GDM1 (cell line): ENCODE results near the gene AGK.
A peak's percentile ranks its signal among the peaks of the same experiment; 100 is the strongest.

Experiments used
- DNase-seq: peaks from one replicate; lab custom pipeline; 2025; lab: John Stamatoyannopoulos, UW

The AGK gene

GRCh38 chr7:141648276-141649114, 97.3 kb downstream of the AGK start:
- DNase-seq: no peak

GRCh38 chr7:141649137-141649864, 98.1 kb downstream of the AGK start:
- no peak for DNase-seq

GRCh38 chr7:141649865-141650634, 98.8 kb downstream of the AGK start:
- DNase-seq: no peak

GRCh38 chr7:141651417-141651816, 100.2 kb downstream of the AGK start:
- DNase-seq: no peak

- no peak for DNase-seq
Measured at GRCh38 chr7:141652691-141653090, 101.5 kb downstream of the AGK start.

- peak; percentile 74 for DNase-seq
Measured at GRCh38 chr7:141654551-141654950, 103.3 kb downstream of the AGK start.

GRCh38 chr7:141659501-141659900, 108.3 kb downstream of the AGK start:
- no peak for DNase-seq

- DNase-seq: peak; percentile 67
Measured at GRCh38 chr7:141660259-141660658, 109.0 kb downstream of the AGK start.

- no peak for DNase-seq
Measured at GRCh38 chr7:141663081-141663849, 112.1 kb downstream of the AGK start.

- no peak for DNase-seq
Measured at GRCh38 chr7:141664450-141664849, 113.2 kb downstream of the AGK start.

GRCh38 chr7:141665208-141666035, 114.2 kb downstream of the AGK start:
- DNase-seq: no peak

- no peak for DNase-seq
Measured at GRCh38 chr7:141666071-141666470, 114.9 kb downstream of the AGK start.

GRCh38 chr7:141668853-141669252, 117.6 kb downstream of the AGK start:
- DNase-seq: no peak

GRCh38 chr7:141671705-141672496, 120.7 kb downstream of the AGK start:
- DNase-seq: no peak

GRCh38 chr7:141673346-141673745, 122.1 kb downstream of the AGK start:
- DNase-seq: no peak

- no peak for DNase-seq
Measured at GRCh38 chr7:141674171-141674671, 123.0 kb downstream of the AGK start.

GRCh38 chr7:141674702-141675101, 123.5 kb downstream of the AGK start:
- DNase-seq: no peak

- peak; percentile 7 for DNase-seq
Measured at GRCh38 chr7:141675436-141676215, 124.4 kb downstream of the AGK start.

- DNase-seq: no peak
Measured at GRCh38 chr7:141676618-141677017, 125.4 kb downstream of the AGK start.
